Measurements from ENCODE around the gene RAB27B. TPM values are rescaled to one million over a fixed set of nuclear protein-coding genes. Genes with fewer than 3 reads are reported as not detected.

RAB27B gene
- total RNA-seq, 1 experiment from 2014 or later, result 9.9 TPM

- no peak for DNase-seq
- no peak overlapping the region for H3K4me3 ChIP-seq
- CTCF ChIA-PET, result no interaction called here
- no peaks in the 10 kb centered on the region for H3K9me2 ChIP-seq (ENCODE audit: insufficient read depth)
- H4K20me1 ChIP-seq (ENCODE audit: insufficient read depth), result no peaks in the 10 kb centered on the region
- H3K27me3 ChIP-seq (ENCODE audit: insufficient read depth, low read depth), result no peaks in the 10 kb centered on the region
- no peaks in the 10 kb centered on the region for H3K79me2 ChIP-seq (ENCODE audit: low read depth)
- H3F3A ChIP-seq (ENCODE audit: insufficient read depth, low read depth), result no peaks in the 10 kb centered on the region
- TF ChIP-seq, protein P1, sequence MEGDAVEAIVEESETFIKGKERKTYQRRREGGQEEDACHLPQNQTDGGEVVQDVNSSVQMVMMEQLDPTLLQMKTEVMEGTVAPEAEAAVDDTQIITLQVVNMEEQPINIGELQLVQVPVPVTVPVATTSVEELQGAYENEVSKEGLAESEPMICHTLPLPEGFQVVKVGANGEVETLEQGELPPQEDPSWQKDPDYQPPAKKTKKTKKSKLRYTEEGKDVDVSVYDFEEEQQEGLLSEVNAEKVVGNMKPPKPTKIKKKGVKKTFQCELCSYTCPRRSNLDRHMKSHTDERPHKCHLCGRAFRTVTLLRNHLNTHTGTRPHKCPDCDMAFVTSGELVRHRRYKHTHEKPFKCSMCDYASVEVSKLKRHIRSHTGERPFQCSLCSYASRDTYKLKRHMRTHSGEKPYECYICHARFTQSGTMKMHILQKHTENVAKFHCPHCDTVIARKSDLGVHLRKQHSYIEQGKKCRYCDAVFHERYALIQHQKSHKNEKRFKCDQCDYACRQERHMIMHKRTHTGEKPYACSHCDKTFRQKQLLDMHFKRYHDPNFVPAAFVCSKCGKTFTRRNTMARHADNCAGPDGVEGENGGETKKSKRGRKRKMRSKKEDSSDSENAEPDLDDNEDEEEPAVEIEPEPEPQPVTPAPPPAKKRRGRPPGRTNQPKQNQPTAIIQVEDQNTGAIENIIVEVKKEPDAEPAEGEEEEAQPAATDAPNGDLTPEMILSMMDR (conservative IDR thresholded peaks at IDR 0.05), result no peak
- TF ChIP-seq EZH2 (IDR thresholded peaks at IDR 0.05; ENCODE audit: low read depth), result no peak
- POLR2A ChIA-PET (ENCODE audit: unreplicated experiment), result no interaction called here
- no peak overlapping the region for H3K4me2 ChIP-seq
- peaks cover 11% of the 10 kb centered on the region; the same call in 1 of the 2 replicates for H3K36me3 ChIP-seq (ENCODE audit: low read depth)
- H3K9me3 ChIP-seq (ENCODE audit: insufficient read depth, low read depth), result no peaks in the 10 kb centered on the region
- BruUV-seq (replicated peaks), result no TSS peak
- no peak overlapping the region for H2AFZ ChIP-seq
- intact Hi-C loops (cut with micrococcal nuclease; ENCODE audit: unreplicated experiment), result no loop called here
- H3K27ac ChIP-seq, result no peak overlapping the region
- H3K4me1 ChIP-seq (replicated peaks; ENCODE audit: insufficient read depth), result no peaks in the 10 kb centered on the region
Observed at GRCh38 chr18:54939361-54939917, 111.2 kb downstream of the RAB27B start.

DNA sequence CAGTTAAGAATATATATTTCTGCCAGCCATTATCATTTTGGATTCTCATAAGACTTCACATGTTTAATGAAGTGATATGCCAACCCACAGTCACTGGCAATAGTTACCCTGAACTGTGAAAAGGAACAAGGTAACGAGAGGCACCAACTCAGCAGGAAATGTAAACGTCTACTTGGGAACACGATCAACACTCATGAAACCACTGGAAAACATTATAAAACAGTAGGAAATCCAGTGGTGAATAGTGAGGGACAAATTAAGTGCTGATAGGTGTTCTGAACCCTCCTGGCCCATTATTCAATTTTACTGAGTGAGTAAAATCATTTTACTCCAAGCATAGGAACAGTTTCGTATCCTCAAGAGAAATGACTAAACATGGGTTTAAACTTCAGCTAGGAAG, 113.9 kb downstream of the RAB27B start:
- TF ChIP-seq, protein P1 (conservative IDR thresholded peaks at IDR 0.05), result no peak
- no peak for TF ChIP-seq EZH2 (IDR thresholded peaks at IDR 0.05; ENCODE audit: low read depth)
- no peaks in the 10 kb centered on the region for H3K9me2 ChIP-seq (ENCODE audit: insufficient read depth)
- no TSS peak for BruUV-seq (replicated peaks)
- H3K36me3 ChIP-seq (ENCODE audit: low read depth), result peaks cover 14% of the 10 kb centered on the region; the same call in 1 of the 2 replicates
- H3K27me3 ChIP-seq (ENCODE audit: insufficient read depth, low read depth), result no peaks in the 10 kb centered on the region
- no peak for DNase-seq
- intact Hi-C loops (cut with micrococcal nuclease; ENCODE audit: unreplicated experiment), result loop anchor here (10.0 kb wide), 1 partner anchor 267 kb away; no protein-coding TSS in a partner anchor
- no peak overlapping the region for H3K4me2 ChIP-seq
- H3F3A ChIP-seq (ENCODE audit: insufficient read depth, low read depth), result peaks cover 17% of the 10 kb centered on the region
- peaks cover 21% of the 10 kb centered on the region for H3K4me1 ChIP-seq (replicated peaks; ENCODE audit: insufficient read depth)
- H3K4me3 ChIP-seq, result no peak overlapping the region
- no peak overlapping the region for H3K27ac ChIP-seq
- ChIA-PET CTCF (no interaction called here), POLR2A (ENCODE audit: unreplicated experiment) (no interaction called here)
- no peaks in the 10 kb centered on the region for H3K9me3 ChIP-seq (ENCODE audit: insufficient read depth, low read depth)
- no peaks in the 10 kb centered on the region for H4K20me1 ChIP-seq (ENCODE audit: insufficient read depth)
- H3K79me2 ChIP-seq (ENCODE audit: low read depth), result no peaks in the 10 kb centered on the region
- no peak overlapping the region for H2AFZ ChIP-seq

DNA sequence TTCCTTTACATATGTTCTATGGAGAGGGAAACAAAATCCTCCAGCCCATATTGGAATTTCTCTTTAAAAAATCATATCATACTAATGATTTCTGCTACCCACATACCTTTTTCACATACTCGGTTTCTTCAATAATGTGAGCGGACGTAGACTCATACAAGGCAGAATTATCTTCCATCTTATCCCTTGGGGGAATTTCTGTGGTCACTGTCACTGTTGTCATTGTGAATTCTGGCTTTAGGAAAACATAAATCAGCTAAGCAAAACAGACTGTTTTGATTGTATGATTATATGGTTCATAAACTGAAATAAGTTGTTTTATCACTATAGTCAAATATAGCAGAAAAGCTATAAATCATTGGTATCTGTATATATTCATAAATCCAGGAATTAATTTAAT, 114.3 kb downstream of the RAB27B start:
- peaks cover 19% of the 10 kb centered on the region for H3F3A ChIP-seq (ENCODE audit: insufficient read depth, low read depth)
- no peaks in the 10 kb centered on the region for H3K27me3 ChIP-seq (ENCODE audit: insufficient read depth, low read depth)
- H3K27ac ChIP-seq, result no peak overlapping the region
- ChIA-PET CTCF (interaction anchor here (0.6 kb wide), 1 partner anchor 20 kb away, joined by 5 read pairs; no protein-coding TSS in a partner anchor), POLR2A (ENCODE audit: unreplicated experiment) (no interaction called here)
- TF ChIP-seq EZH2 (IDR thresholded peaks at IDR 0.05; ENCODE audit: low read depth), result no peak
- TF ChIP-seq, protein P1 (conservative IDR thresholded peaks at IDR 0.05), result no peak
- intact Hi-C loops (cut with micrococcal nuclease; ENCODE audit: unreplicated experiment), result loop anchor here (10.0 kb wide), 1 partner anchor 268 kb away; no protein-coding TSS in a partner anchor
- H3K9me3 ChIP-seq (ENCODE audit: insufficient read depth, low read depth), result no peaks in the 10 kb centered on the region
- H2AFZ ChIP-seq, result no peak overlapping the region
- no peaks in the 10 kb centered on the region for H3K9me2 ChIP-seq (ENCODE audit: insufficient read depth)
- BruUV-seq (replicated peaks), result no TSS peak
- H3K4me2 ChIP-seq, result no peak overlapping the region
- H3K79me2 ChIP-seq (ENCODE audit: low read depth), result no peaks in the 10 kb centered on the region
- DNase-seq, result no peak
- no peak overlapping the region for H3K4me3 ChIP-seq
- H3K4me1 ChIP-seq (replicated peaks; ENCODE audit: insufficient read depth), result peaks cover 26% of the 10 kb centered on the region
- peaks cover 14% of the 10 kb centered on the region; the same call in 1 of the 2 replicates for H3K36me3 ChIP-seq (ENCODE audit: low read depth)
- no peaks in the 10 kb centered on the region for H4K20me1 ChIP-seq (ENCODE audit: insufficient read depth)

Other genes with a start within 250 kb of the RAB27B start
- not detected in 2 replicates for gene DYNAP, start 237.2 kb upstream of the RAB27B start, total RNA-seq (2021)
- 2.7 and 2.9 TPM in 2 replicates for gene CCDC68, start 131.0 kb downstream of the RAB27B start, total RNA-seq (2021)

Data from PC-9 (cell line).